ENCODE measurements around the gene RPS6KB2.

DNA sequence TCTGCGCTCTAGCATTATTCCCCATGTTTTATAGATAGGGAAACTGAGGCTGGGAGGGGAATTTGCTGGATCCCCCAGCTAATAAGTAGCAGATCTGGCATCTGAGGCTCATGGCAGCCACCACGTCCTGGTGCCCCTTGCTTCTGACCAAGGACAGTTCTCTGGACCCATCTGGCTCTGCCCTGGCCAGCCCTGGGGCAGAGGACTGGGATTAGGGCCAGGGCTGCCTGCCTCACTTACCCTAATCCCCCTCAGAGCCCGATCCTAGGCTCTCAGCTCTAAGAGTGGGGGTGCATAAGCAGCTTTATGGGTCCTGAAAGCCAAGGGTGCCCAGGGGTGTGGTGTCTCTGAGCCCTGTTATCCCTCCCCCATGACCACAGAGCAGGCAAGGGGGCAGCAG is 26.8 kb downstream of the RPS6KB2 start, which contains the start of gene CABP4:
- TF ChIP-seq, protein P1, sequence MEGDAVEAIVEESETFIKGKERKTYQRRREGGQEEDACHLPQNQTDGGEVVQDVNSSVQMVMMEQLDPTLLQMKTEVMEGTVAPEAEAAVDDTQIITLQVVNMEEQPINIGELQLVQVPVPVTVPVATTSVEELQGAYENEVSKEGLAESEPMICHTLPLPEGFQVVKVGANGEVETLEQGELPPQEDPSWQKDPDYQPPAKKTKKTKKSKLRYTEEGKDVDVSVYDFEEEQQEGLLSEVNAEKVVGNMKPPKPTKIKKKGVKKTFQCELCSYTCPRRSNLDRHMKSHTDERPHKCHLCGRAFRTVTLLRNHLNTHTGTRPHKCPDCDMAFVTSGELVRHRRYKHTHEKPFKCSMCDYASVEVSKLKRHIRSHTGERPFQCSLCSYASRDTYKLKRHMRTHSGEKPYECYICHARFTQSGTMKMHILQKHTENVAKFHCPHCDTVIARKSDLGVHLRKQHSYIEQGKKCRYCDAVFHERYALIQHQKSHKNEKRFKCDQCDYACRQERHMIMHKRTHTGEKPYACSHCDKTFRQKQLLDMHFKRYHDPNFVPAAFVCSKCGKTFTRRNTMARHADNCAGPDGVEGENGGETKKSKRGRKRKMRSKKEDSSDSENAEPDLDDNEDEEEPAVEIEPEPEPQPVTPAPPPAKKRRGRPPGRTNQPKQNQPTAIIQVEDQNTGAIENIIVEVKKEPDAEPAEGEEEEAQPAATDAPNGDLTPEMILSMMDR (conservative IDR thresholded peaks at IDR 0.05; ENCODE audit: low read depth, low read length), result no peak
- no peak for TF ChIP-seq EZH2 (IDR thresholded peaks at IDR 0.05; ENCODE audit: borderline replicate concordance, low read depth, low read length, poor library complexity, severe bottlenecking)
